Measurements from ENCODE around the gene GEMIN7.
A peak's percentile ranks its signal among the peaks of the same experiment; 100 is the strongest.

Gene GEMIN7

GRCh38 chr19:45119582-45119981 is 40.5 kb downstream of the GEMIN7 start:
- no peak for DNase-seq (ENCODE audit: low spot score in 2 of 2)
- H3K9me3 Mint-ChIP-seq, result no peaks in the 10 kb centered on the region
- no peak overlapping the region for H3K4me3 Mint-ChIP-seq
- ATAC-seq, result no peak
- H3K36me3 Mint-ChIP-seq, result peaks cover 11% of the 10 kb centered on the region
- H3K27ac Mint-ChIP-seq, result no peak overlapping the region
- peaks cover 82% of the 10 kb centered on the region for H3K4me1 Mint-ChIP-seq

GRCh38 chr19:45121827-45122345 is 42.8 kb downstream of the GEMIN7 start:
- peaks cover 12% of the 10 kb centered on the region for H3K36me3 Mint-ChIP-seq
- no peaks in the 10 kb centered on the region for H3K9me3 Mint-ChIP-seq
- peak overlapping the region; percentile 62 for H3K4me3 Mint-ChIP-seq
- peaks cover 78% of the 10 kb centered on the region for H3K4me1 Mint-ChIP-seq
- ATAC-seq (peak; percentile 4), DNase-seq (ENCODE audit: low spot score in 2 of 2) (no peak)
- peak overlapping the region; percentile 92 for H3K27ac Mint-ChIP-seq

- Mint-ChIP-seq H3K36me3 (peaks cover 16% of the 10 kb centered on the region), H3K4me3 (no peak overlapping the region), H3K4me1 (peaks cover 69% of the 10 kb centered on the region), H3K9me3 (no peaks in the 10 kb centered on the region), H3K27ac (peak overlapping the region; percentile 92)
- ATAC-seq (no peak), DNase-seq (ENCODE audit: low spot score in 2 of 2) (no peak)
These were observed 43.8 kb downstream of the GEMIN7 start for GRCh38 chr19:45122832-45123231.

GRCh38 chr19:45123440-45123850 is 44.4 kb downstream of the GEMIN7 start:
- DNase-seq (ENCODE audit: low spot score in 2 of 2) (no peak), ATAC-seq (no peak)
- Mint-ChIP-seq H3K4me1 (peaks cover 63% of the 10 kb centered on the region), H3K27ac (peak overlapping the region; percentile 81), H3K36me3 (peaks cover 16% of the 10 kb centered on the region), H3K4me3 (no peak overlapping the region), H3K9me3 (no peaks in the 10 kb centered on the region)

DNA sequence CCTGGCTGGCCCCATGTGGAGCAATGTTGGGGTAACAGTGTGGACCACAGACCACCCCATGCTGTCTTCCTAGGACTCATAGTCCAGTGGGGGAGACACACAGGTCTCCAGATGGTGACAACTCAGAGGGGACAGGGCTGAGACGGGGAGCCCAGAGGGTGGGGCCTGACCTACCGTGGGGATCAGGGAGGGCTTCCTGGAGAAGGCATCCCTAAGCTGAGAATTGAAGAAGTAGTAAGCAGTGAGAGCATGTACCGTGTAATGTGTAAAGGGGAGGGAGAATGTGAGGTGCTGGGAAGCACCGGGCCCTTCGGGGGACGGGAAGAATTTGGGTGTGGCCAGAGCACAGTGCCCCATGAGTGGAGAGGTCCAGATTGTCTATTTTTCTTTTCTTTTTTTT is 45.0 kb downstream of the GEMIN7 start:
- H3K4me3 Mint-ChIP-seq, result no peak overlapping the region
- ATAC-seq (no peak), DNase-seq (ENCODE audit: low spot score in 2 of 2) (no peak)
- peaks cover 16% of the 10 kb centered on the region for H3K36me3 Mint-ChIP-seq
- peak overlapping the region; percentile 81 for H3K27ac Mint-ChIP-seq
- H3K9me3 Mint-ChIP-seq, result no peaks in the 10 kb centered on the region
- peaks cover 58% of the 10 kb centered on the region for H3K4me1 Mint-ChIP-seq

- no peak overlapping the region for H3K4me3 Mint-ChIP-seq
These were observed 46.3 kb downstream of the GEMIN7 start for GRCh38 chr19:45125360-45125759.

GRCh38 chr19:45125975-45126493 is 47.0 kb downstream of the GEMIN7 start:
- Mint-ChIP-seq H3K4me3 (no peak overlapping the region), H3K9me3 (no peaks in the 10 kb centered on the region), H3K36me3 (peaks cover 16% of the 10 kb centered on the region), H3K4me1 (peaks cover 52% of the 10 kb centered on the region), H3K27ac (peak overlapping the region; percentile 26)
- DNase-seq (ENCODE audit: low spot score in 2 of 2), result peak; percentile 58 to 84
- ATAC-seq, result peak; percentile 81

More at GRCh38 chr19:45125360-45125759, 46.3 kb downstream of the GEMIN7 start:
- no peak for ATAC-seq
- H3K4me1 Mint-ChIP-seq, result peaks cover 53% of the 10 kb centered on the region
- H3K36me3 Mint-ChIP-seq, result peaks cover 16% of the 10 kb centered on the region
- H3K27ac Mint-ChIP-seq, result peak overlapping the region; percentile 26
- H3K9me3 Mint-ChIP-seq, result no peaks in the 10 kb centered on the region
- no peak for DNase-seq (ENCODE audit: low spot score in 2 of 2)

GRCh38 chr19:45126654-45127053 is 47.6 kb downstream of the GEMIN7 start:
- Mint-ChIP-seq H3K4me3 (no peak overlapping the region), H3K36me3 (peaks cover 16% of the 10 kb centered on the region), H3K9me3 (no peaks in the 10 kb centered on the region), H3K27ac (no peak overlapping the region), H3K4me1 (peaks cover 52% of the 10 kb centered on the region)
- ATAC-seq (no peak), DNase-seq (ENCODE audit: low spot score in 2 of 2) (no peak)

DNA sequence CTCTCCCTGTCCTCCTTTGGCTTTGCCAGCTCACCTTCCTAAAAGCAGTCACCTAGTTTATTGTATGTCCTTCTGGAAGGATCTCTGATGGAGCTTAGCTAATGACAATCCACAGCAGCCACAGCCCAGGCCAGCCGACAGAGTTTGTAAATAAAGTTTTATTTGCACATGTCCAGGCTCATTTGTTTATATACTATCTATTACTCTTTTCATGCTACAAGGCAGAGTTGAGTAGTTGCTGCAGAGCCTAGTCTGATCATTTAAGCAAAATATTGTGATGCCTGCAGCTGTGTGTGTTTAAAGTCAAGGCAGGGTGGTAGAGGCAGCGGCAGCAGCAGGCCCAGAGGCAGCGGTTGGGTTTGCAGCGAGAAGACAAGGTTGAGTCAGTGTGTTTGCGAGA is 49.1 kb downstream of the GEMIN7 start:
- Mint-ChIP-seq H3K36me3 (peaks cover 16% of the 10 kb centered on the region), H3K4me3 (no peak overlapping the region), H3K4me1 (peaks cover 42% of the 10 kb centered on the region), H3K9me3 (no peaks in the 10 kb centered on the region), H3K27ac (no peak overlapping the region)
- ATAC-seq (no peak), DNase-seq (ENCODE audit: low spot score in 2 of 2) (no peak)

DNA sequence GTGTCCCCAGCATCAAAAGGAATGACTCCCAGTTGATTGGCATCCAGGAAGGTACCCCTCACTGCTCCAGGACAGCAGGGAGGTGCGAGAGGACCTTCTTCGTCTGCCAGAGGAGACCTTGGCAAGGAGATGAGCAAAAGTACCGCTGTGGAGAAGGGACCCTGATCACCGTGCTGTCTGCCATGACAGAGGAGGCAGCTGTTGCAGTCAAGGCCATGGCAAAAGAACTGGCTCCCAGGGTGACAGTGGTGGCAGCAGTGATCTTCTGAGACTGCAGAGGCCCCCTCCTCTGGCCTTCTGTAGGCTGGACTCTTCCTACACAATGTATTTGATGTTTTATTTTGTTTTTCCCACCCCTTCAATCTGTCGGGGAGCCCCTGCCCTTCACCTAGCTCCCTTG is 49.7 kb downstream of the GEMIN7 start:
- Mint-ChIP-seq H3K9me3 (no peaks in the 10 kb centered on the region), H3K36me3 (peaks cover 15% of the 10 kb centered on the region), H3K27ac (no peak overlapping the region), H3K4me3 (no peak overlapping the region), H3K4me1 (peaks cover 37% of the 10 kb centered on the region)
- no peak for ATAC-seq
- DNase-seq (ENCODE audit: low spot score in 2 of 2), result no peak

- no peak overlapping the region for H3K4me3 Mint-ChIP-seq
- peaks cover 36% of the 10 kb centered on the region for H3K4me1 Mint-ChIP-seq
- H3K27ac Mint-ChIP-seq, result peak overlapping the region; percentile 50
- no peaks in the 10 kb centered on the region for H3K9me3 Mint-ChIP-seq
- H3K36me3 Mint-ChIP-seq, result peaks cover 11% of the 10 kb centered on the region
- ATAC-seq (no peak), DNase-seq (ENCODE audit: low spot score in 2 of 2) (no peak)
These were observed 51.2 kb downstream of the GEMIN7 start for GRCh38 chr19:45130236-45130635.

- Mint-ChIP-seq H3K36me3 (peaks cover 11% of the 10 kb centered on the region), H3K4me1 (peaks cover 30% of the 10 kb centered on the region), H3K4me3 (no peak overlapping the region), H3K27ac (peak overlapping the region; percentile 50), H3K9me3 (no peaks in the 10 kb centered on the region)
- DNase-seq (ENCODE audit: low spot score in 2 of 2) (no peak), ATAC-seq (peak; percentile 28)
These were observed 52.0 kb downstream of the GEMIN7 start for GRCh38 chr19:45130888-45131615.

GRCh38 chr19:45133661-45134060 is 54.6 kb downstream of the GEMIN7 start:
- DNase-seq (ENCODE audit: low spot score in 2 of 2), result no peak
- no peaks in the 10 kb centered on the region for H3K9me3 Mint-ChIP-seq
- H3K27ac Mint-ChIP-seq, result peak overlapping the region; percentile 37
- H3K4me1 Mint-ChIP-seq, result peaks cover 36% of the 10 kb centered on the region
- H3K36me3 Mint-ChIP-seq, result no peaks in the 10 kb centered on the region
- H3K4me3 Mint-ChIP-seq, result no peak overlapping the region
- ATAC-seq, result no peak

GRCh38 chr19:45135176-45135885 is 56.3 kb downstream of the GEMIN7 start:
- ATAC-seq (no peak), DNase-seq (ENCODE audit: low spot score in 2 of 2) (no peak)
- Mint-ChIP-seq H3K36me3 (peaks cover 3% of the 10 kb centered on the region), H3K9me3 (no peaks in the 10 kb centered on the region), H3K27ac (peak overlapping the region; percentile 23), H3K4me1 (peaks cover 36% of the 10 kb centered on the region), H3K4me3 (no peak overlapping the region)

DNA sequence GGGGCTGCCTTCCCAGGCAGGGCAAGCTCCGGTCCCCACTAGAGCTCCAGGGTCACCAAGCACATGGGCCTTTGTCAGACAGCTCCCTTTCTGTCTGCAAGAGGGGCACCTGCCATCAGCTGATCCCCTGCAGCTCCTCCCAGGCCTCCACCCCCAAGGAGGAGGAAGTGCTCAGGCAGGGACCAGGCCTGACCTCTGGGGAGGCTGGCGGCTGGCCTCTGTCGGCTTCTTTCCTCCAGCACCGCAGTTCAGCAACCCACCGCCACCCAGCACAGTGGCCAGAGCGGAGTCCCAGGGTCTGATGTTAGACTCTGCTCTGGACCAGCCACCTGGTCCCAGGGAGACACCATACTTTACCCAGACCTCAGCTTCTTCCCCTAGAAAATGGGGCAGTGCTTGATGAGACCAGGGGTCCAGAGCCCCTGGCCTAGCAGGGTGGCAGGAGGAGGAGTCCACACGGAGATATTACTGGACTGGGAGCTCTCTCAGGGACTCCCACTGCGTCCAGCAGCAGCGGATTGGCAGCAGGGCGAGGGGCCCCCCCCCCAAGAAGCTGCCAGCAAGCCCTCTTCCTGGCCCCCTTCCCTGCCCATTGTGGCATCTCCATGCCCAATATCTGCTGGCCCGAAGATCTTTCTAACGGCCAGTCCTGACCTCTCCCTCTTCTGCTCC is 57.6 kb downstream of the GEMIN7 start:
- Mint-ChIP-seq H3K27ac (peak overlapping the region; percentile 41), H3K4me3 (no peak overlapping the region), H3K9me3 (no peaks in the 10 kb centered on the region)

More for the DNA sequence above, 57.6 kb downstream of the GEMIN7 start:
- H3K4me1 Mint-ChIP-seq, result peaks cover 26% of the 10 kb centered on the region
- peaks cover 11% of the 10 kb centered on the region for H3K36me3 Mint-ChIP-seq
- ATAC-seq (no peak), DNase-seq (ENCODE audit: low spot score in 2 of 2) (no peak)

Data from stimulated activated effector memory CD8-positive, alpha-beta T cell treated with anti-CD3 and anti-CD28 coated beads, Interleukin-12 subunit alpha, Interleukin-12 subunit beta, amount 100 ng/mL, for 72 hours (primary cell).